CD4-positive, CD25-positive, alpha-beta regulatory T cell (primary cell): ENCODE results near the gene MBLAC1. TPM values are rescaled to one million over a fixed set of nuclear protein-coding genes. Genes with fewer than 3 reads are reported as not detected.
"Not testable (repeated sequence)": the region's sequence is repeated elsewhere in the genome, so short reads cannot be mapped to it uniquely, and the experiment has no call there.

Source experiments
- ATAC-seq, 2 donors: fragments of 150-1000 bp; cut with Tn5 transposase; one replicate each; pipeline ENCODE4 v1.10.0; 2021; ENCODE audit warnings: low read depth in 2 of 2, moderate number of reproducible peaks in 2 of 2, moderate library complexity in 1 of 2
- DNase-seq, 3 donors: peaks; one replicate each; pipeline versions ENCODE4 v3.0.0 to v3.0.0-alpha.2; 2012 to 2022; ENCODE audit warnings: mixed read lengths in 1 of 3
- H3K27ac ChIP-seq: one replicate; pipeline ENCODE4 v1.7.0; 2013; ENCODE audit warnings: mild to moderate bottlenecking, low read length; ENCODE audit not compliant: insufficient read depth, poor library complexity, severe bottlenecking
- H3K27me3 ChIP-seq: one replicate; pipeline ENCODE4 v1.7.0; 2013; ENCODE audit warnings: low read length; ENCODE audit not compliant: control insufficient read depth, insufficient read depth
- H3K36me3 ChIP-seq: one replicate; pipeline ENCODE4 v1.7.0; 2013; ENCODE audit warnings: mild to moderate bottlenecking, low read length, moderate library complexity; ENCODE audit not compliant: control insufficient read depth, insufficient read depth
- H3K4me1 ChIP-seq: 2 replicates; pipeline ENCODE4 v1.7.0; 2013; ENCODE audit warnings: mild to moderate bottlenecking, low read length; ENCODE audit not compliant: insufficient read depth, control insufficient read depth, poor library complexity, severe bottlenecking
- H3K4me3 ChIP-seq: one replicate; pipeline ENCODE4 v1.7.0; 2013; ENCODE audit warnings: low read depth, mild to moderate bottlenecking, low read length, moderate library complexity
- H3K9me3 ChIP-seq, 2 experiments: 1 replicate in 1 of 2; 2 replicates in 1 of 2; pipeline ENCODE4 v1.7.0; 2013; ENCODE audit warnings: low read length in 2 of 2, mild to moderate bottlenecking in 1 of 2, moderate library complexity in 1 of 2; ENCODE audit not compliant: control insufficient read depth in 2 of 2
- H3K27ac Mint-ChIP-seq, 3 donors: one replicate each; pipeline ENCODE4 v1.8.0; 2020 to 2022; ENCODE audit warnings: mild to moderate bottlenecking in 3 of 3, mixed read lengths in 3 of 3, moderate library complexity in 2 of 3
- H3K27me3 Mint-ChIP-seq: one replicate; pipeline ENCODE4 v1.8.0; 2022; ENCODE audit warnings: mild to moderate bottlenecking, mixed read lengths
- H3K36me3 Mint-ChIP-seq: one replicate; pipeline ENCODE4 v1.8.0; 2020; ENCODE audit warnings: mixed read lengths
- H3K4me1 Mint-ChIP-seq, 4 donors: one replicate each; pipeline ENCODE4 v1.8.0; 2020 to 2022; ENCODE audit warnings: mixed read lengths in 4 of 4, mild to moderate bottlenecking in 1 of 4
- H3K4me3 Mint-ChIP-seq, 4 donors: one replicate each; pipeline ENCODE4 v1.8.0; 2020 to 2022; ENCODE audit warnings: mild to moderate bottlenecking in 4 of 4, mixed read lengths in 4 of 4, moderate library complexity in 3 of 4
- H3K9me3 Mint-ChIP-seq, 7 donors: one replicate each; pipeline ENCODE4 v1.8.0; 2020 to 2022; ENCODE audit warnings: mixed read lengths in 7 of 7, mild to moderate bottlenecking in 3 of 7, moderate library complexity in 2 of 7
- polyA plus RNA-seq, 4 donors: library from polyadenylated mRNA; unstranded; fragments of 300-500 nt; fragmentation: Illumina TruSeq; gene quantifications; one replicate each; pipeline ENCODE4 v1.2.3, GENCODE V29; 2021
- total RNA-seq: library from RNA; stranded (reverse); gene quantifications from one replicate; pipeline ENCODE4 v1.2.3, GENCODE V29; 2022

Gene MBLAC1
- total and polyA plus RNA-seq, 5 donors from 2014 or later = 1.6 to 4.0 (median 2.3) TPM

- Histone ChIP-seq H3K36me3 (no peaks in the 10 kb centered on the region), H3K27ac (peak overlapping the region; percentile 97), H3K4me1 (peaks cover 37% of the 10 kb centered on the region), H3K27me3 (no peaks in the 10 kb centered on the region), H3K9me3 (no peaks in the 10 kb centered on the region), H3K4me3 (peak overlapping the region; percentile 32)
- ATAC-seq = no peak
- Mint-ChIP-seq H3K27me3 (peaks cover 8% of the 10 kb centered on the region), H3K9me3 (no peaks in the 10 kb centered on the region), H3K4me1 (peaks cover 0 to 44% (median 26%) of the 10 kb centered on the region in 4 donors), H3K36me3 (no peaks in the 10 kb centered on the region), H3K4me3 (peak overlapping the region; percentile 83 to 97 (median 84)), H3K27ac (peak overlapping the region; percentile 76 to 85 (median 80))
- DNase-seq = peak in 2 of 3 donors; percentile 18 to 43
These were observed 1.3 kb downstream of the MBLAC1 start for GRCh38 chr7:100127866-100128636.

GRCh38 chr7:100128637-100128963 is 1.8 kb downstream of the MBLAC1 start:
- Histone ChIP-seq H3K27me3 (no peaks in the 10 kb centered on the region), H3K4me1 (peaks cover 37% of the 10 kb centered on the region), H3K4me3 (no peak overlapping the region), H3K27ac (no peak overlapping the region), H3K36me3 (no peaks in the 10 kb centered on the region), H3K9me3 (no peaks in the 10 kb centered on the region)
- peak overlapping the region in 2 of 3 donors; percentile 80 to 85 for H3K27ac Mint-ChIP-seq
- H3K4me1 Mint-ChIP-seq = peaks cover 0 to 44% (median 26%) of the 10 kb centered on the region in 4 donors
- ATAC-seq (no peak), DNase-seq (peak in 1 of 3 donors; percentile 11)
- H3K9me3 Mint-ChIP-seq = no peaks in the 10 kb centered on the region
- H3K36me3 Mint-ChIP-seq = no peaks in the 10 kb centered on the region
- H3K27me3 Mint-ChIP-seq = peaks cover 8% of the 10 kb centered on the region
- peak overlapping the region; percentile 83 to 97 (median 84) for H3K4me3 Mint-ChIP-seq

- not testable (repeated sequence) for H3K36me3 Mint-ChIP-seq, H3K9me3 Mint-ChIP-seq, DNase-seq, H3K4me3 ChIP-seq, H3K27me3 ChIP-seq, ATAC-seq, H3K27me3 Mint-ChIP-seq, H3K36me3 ChIP-seq, H3K9me3 ChIP-seq, H3K27ac ChIP-seq, H3K27ac Mint-ChIP-seq
- Mint-ChIP-seq H3K4me3 (peak overlapping the region in 1 of 4 donors; percentile 68), H3K4me1 (peaks cover 0 to 32% (median 18%) of the 10 kb centered on the region in 4 donors)
- peaks cover 28% of the 10 kb centered on the region for H3K4me1 ChIP-seq
These were observed 3.4 kb downstream of the MBLAC1 start for GRCh38 chr7:100130220-100130607.

- Histone ChIP-seq H3K27me3 (no peaks in the 10 kb centered on the region), H3K9me3 (no peaks in the 10 kb centered on the region), H3K36me3 (no peaks in the 10 kb centered on the region), H3K27ac (no peak overlapping the region), H3K4me1 (peaks cover 22% of the 10 kb centered on the region), H3K4me3 (no peak overlapping the region)
- DNase-seq (peak; percentile 75 to 80 (median 75)), ATAC-seq (no peak)
- Mint-ChIP-seq H3K4me1 (peaks cover 0 to 26% (median 16%) of the 10 kb centered on the region in 4 donors), H3K9me3 (no peaks in the 10 kb centered on the region), H3K4me3 (peak overlapping the region in 3 of 4 donors; percentile 36 to 96 (median 68)), H3K27ac (no peak overlapping the region), H3K36me3 (no peaks in the 10 kb centered on the region), H3K27me3 (peaks cover 8% of the 10 kb centered on the region)
These were observed 4.1 kb downstream of the MBLAC1 start for GRCh38 chr7:100130608-100131453.

GRCh38 chr7:100132126-100132525 is 5.4 kb downstream of the MBLAC1 start:
- H3K4me1 ChIP-seq = peaks cover 16% of the 10 kb centered on the region
- H3K36me3 ChIP-seq = no peaks in the 10 kb centered on the region
- Mint-ChIP-seq H3K36me3 (no peaks in the 10 kb centered on the region), H3K27me3 (peaks cover 8% of the 10 kb centered on the region), H3K9me3 (no peaks in the 10 kb centered on the region), H3K27ac (no peak overlapping the region), H3K4me3 (peak overlapping the region in 1 of 4 donors; percentile 22), H3K4me1 (peaks cover 0 to 15% (median 11%) of the 10 kb centered on the region in 4 donors)
- ATAC-seq (no peak), DNase-seq (no peak)
- H3K4me3 ChIP-seq = no peak overlapping the region
- no peaks in the 10 kb centered on the region for H3K27me3 ChIP-seq
- no peak overlapping the region for H3K27ac ChIP-seq
- H3K9me3 ChIP-seq = no peaks in the 10 kb centered on the region

- no peaks in the 10 kb centered on the region for H3K9me3 ChIP-seq
- no peaks in the 10 kb centered on the region for H3K36me3 ChIP-seq
- H3K27me3 ChIP-seq = no peaks in the 10 kb centered on the region
- H3K9me3 Mint-ChIP-seq = no peaks in the 10 kb centered on the region
- ATAC-seq (peak; percentile 82 to 83), DNase-seq (peak; percentile 39 to 75 (median 62))
- H3K4me3 Mint-ChIP-seq = peak overlapping the region in 2 of 4 donors; percentile 22 to 43
- no peak overlapping the region for H3K4me3 ChIP-seq
- H3K4me1 ChIP-seq = peaks cover 14% of the 10 kb centered on the region
- H3K27ac Mint-ChIP-seq = peak overlapping the region in 1 of 3 donors; percentile 54
- H3K36me3 Mint-ChIP-seq = no peaks in the 10 kb centered on the region
- H3K27me3 Mint-ChIP-seq = peaks cover 8% of the 10 kb centered on the region
- H3K27ac ChIP-seq = no peak overlapping the region
- H3K4me1 Mint-ChIP-seq = peaks cover 0 to 16% (median 11%) of the 10 kb centered on the region in 4 donors
These were observed 6.0 kb downstream of the MBLAC1 start for GRCh38 chr7:100132697-100133151.

GRCh38 chr7:100137851-100138760 is 11.3 kb downstream of the MBLAC1 start:
- peaks cover 2% of the 10 kb centered on the region for H3K27me3 Mint-ChIP-seq
- no peaks in the 10 kb centered on the region for H3K36me3 Mint-ChIP-seq
- Histone ChIP-seq H3K27ac (no peak overlapping the region), H3K27me3 (peaks cover 2% of the 10 kb centered on the region), H3K4me1 (peaks cover 3% of the 10 kb centered on the region), H3K9me3 (no peaks in the 10 kb centered on the region), H3K36me3 (no peaks in the 10 kb centered on the region), H3K4me3 (no peak overlapping the region)
- DNase-seq (peak in 1 of 3 donors; percentile 35), ATAC-seq (peak; percentile 37)
- peak overlapping the region in 1 of 3 donors; percentile 32 for H3K27ac Mint-ChIP-seq
- H3K4me3 Mint-ChIP-seq = peak overlapping the region in 2 of 4 donors; percentile 21 to 76
- peaks cover 0 to 8% (median 4%) of the 10 kb centered on the region in 4 donors for H3K4me1 Mint-ChIP-seq
- H3K9me3 Mint-ChIP-seq = no peaks in the 10 kb centered on the region
